Epithelial cell of esophagus (primary cell): Measurements from ENCODE around the gene PARP1.

Source experiments
- DNase-seq: peaks from one replicate; pipeline ENCODE4 v3.0.0; 2010; ENCODE audit warnings: low read depth
- H3K4me3 ChIP-seq: 2 replicates; pipeline ENCODE4 v1.5.1; 2011; ENCODE audit warnings: mild to moderate bottlenecking, low read length, control low read depth
- TF ChIP-seq, protein P1 (sequence below): IDR thresholded peaks from 2 replicates; pipeline ENCODE4 v1.5.1; 2011; ENCODE audit warnings: low read depth, mild to moderate bottlenecking, low read length, control low read depth, inconsistent platforms; ENCODE audit not compliant: insufficient read depth; ENCODE audit errors: missing control alignments

PARP1 gene

DNA sequence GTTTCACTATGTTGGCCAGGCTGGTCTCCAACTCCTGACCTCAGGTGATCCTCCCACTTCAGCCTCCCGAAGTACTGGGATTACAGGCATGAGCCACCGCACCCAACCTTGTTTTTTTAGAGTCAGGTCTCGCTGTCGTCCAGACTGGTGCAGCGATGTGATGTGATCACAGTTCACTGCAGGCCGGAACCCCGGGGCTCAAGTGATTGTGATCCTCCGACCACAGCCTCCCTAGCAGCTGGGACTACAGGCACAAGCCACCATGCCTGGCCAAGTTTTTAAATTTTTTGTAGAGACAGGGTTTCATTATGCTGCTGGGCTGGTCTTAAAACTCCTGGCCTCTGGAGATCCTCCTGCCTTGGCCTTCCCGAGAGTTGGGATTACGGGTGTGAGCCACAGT is 52.9 kb downstream of the PARP1 start:
- DNase-seq, result no peak
- TF ChIP-seq, protein P1, sequence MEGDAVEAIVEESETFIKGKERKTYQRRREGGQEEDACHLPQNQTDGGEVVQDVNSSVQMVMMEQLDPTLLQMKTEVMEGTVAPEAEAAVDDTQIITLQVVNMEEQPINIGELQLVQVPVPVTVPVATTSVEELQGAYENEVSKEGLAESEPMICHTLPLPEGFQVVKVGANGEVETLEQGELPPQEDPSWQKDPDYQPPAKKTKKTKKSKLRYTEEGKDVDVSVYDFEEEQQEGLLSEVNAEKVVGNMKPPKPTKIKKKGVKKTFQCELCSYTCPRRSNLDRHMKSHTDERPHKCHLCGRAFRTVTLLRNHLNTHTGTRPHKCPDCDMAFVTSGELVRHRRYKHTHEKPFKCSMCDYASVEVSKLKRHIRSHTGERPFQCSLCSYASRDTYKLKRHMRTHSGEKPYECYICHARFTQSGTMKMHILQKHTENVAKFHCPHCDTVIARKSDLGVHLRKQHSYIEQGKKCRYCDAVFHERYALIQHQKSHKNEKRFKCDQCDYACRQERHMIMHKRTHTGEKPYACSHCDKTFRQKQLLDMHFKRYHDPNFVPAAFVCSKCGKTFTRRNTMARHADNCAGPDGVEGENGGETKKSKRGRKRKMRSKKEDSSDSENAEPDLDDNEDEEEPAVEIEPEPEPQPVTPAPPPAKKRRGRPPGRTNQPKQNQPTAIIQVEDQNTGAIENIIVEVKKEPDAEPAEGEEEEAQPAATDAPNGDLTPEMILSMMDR, result no peak
- no peak overlapping the region for H3K4me3 ChIP-seq

DNA sequence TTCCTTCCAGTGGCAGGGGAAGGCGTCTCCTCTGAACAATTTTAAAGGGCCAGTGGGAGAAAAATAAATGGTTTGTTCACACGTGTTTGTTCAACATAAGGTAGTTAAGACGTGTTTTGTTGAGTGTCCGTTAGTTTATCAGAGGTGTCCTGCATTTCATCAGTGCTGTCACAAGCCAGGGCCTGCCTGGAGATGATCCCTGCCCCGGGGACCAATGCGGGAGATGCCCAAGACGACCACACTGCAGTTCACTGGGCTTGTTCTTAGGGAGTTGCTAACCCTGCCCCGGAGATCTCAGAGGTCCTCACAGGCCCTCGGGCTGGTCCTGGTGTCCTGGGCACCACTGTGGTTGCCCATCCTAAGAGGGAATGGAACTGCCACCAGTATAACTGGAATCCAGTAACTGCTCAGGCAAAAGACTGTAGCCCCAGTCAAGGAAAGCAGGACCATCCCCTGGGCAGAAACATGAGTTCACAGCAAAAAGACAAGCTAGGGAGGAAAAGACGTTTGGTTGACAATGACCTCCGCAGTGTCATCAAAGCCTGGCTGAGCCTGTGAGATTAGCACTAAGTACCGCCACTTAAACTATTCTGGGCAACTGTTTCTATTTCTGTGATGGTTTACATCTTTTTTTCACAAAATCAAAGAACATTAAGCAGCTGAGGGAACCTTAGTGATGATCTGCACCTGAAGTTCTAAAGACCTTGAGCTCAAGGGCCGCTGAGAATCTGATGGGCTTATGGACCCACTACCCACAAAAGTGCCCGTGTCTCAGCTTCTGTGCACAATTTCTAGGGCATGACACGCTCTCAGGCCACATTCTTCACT is 54.0 kb downstream of the PARP1 start:
- TF ChIP-seq, protein P1, result no peak

DNA sequence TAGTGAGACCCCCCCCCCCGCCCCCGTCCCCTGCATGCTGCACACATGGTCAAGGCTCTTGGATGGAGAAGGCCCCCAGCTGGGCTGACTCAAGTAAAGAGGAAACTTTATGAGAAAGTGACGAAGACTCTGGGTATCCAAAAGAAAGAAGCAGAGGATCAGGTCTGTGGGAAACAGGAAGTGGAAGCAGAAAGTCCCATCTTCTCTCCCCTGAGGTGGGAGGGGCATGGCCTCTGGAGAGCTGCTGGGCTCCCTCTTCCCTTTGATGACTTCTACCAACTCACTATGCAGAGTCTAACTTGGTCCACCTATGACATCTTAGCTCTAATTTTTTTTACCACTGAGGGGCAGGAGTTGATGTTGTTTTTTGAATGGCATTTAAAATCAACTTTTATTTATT is 56.2 kb downstream of the PARP1 start:
- no peak overlapping the region for H3K4me3 ChIP-seq
- TF ChIP-seq, protein P1, result no peak
- no peak for DNase-seq

More for the DNA sequence above, 54.0 kb downstream of the PARP1 start:
- no peak overlapping the region for H3K4me3 ChIP-seq
- DNase-seq, result no peak

DNA sequence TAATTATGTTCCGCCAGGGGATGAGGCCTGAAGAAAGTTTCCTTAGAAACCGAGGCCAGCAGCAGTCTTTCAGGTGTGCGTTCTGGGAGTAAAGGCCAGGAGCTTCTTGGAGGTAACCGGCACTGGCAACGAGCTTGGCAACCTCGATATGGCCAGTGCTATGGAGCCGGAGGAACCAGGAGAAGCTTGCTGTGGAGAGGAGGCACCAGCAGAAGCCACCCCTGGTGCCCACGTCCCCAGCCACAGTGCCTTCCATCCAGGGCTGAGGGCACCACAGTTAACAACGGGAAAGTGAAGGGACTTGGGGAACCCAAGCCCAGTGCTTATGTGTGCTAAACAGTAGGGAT is 57.4 kb downstream of the PARP1 start:
- no peak for DNase-seq
- TF ChIP-seq, protein P1, result no peak
- H3K4me3 ChIP-seq, result no peak overlapping the region

DNA sequence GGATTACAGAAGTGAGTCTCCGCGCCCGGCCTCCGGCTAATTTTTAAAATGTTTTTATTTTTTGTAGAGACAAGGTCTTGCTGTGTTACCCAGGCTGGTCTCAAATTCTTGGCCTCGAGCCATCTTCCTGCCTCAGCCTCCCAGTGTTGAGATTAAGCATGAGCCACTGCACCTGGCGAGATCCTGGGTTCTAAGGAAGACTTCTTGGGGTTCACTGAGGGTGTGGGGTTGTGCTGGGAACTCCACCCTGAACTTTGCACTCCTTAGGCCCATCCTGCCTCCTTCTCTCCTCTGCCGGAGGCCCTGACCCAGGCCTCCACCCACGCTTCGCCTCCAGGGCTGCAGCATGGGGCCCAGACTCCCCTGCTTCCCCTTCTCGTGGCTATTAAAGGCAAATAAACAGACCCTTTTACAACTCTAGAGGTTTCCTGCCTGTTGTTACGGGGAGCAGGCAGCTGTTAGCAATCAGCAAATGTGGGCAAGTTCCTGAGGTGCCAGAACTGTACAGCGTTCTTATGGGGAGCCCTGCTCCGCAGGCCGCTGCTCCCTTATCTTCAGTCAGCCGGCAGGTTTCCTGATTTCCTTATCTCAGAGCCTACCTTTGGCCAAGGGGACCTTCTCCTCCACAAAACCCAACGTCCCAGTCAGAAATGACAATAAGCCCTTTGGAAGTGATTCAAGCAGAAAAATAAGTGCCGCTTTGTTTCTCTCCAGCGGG is 57.9 kb downstream of the PARP1 start:
- TF ChIP-seq, protein P1, result no peak

DNA sequence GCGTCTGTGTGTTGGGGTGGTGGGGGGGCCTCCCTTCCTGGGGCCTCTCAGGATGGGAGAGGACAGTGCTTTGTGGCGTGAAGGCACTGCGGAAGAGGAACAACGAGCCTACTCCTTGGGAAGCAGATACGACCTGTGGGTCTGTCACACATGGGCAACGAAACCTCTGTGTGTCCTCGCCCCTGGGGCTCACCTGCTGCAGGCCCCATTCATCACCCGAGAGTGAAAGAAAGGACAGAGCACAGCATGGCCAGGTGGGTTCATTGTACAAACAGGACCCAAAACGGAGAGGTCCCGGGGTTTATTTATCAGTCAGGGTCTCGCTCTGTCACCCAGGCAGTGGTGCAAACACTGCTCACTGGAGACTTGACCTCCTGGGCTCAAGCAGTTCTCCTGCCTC is 58.8 kb downstream of the PARP1 start:
- TF ChIP-seq, protein P1, result no peak
- no peak overlapping the region for H3K4me3 ChIP-seq
- no peak for DNase-seq

More for the DNA sequence above, 57.9 kb downstream of the PARP1 start:
- H3K4me3 ChIP-seq, result no peak overlapping the region
- no peak for DNase-seq
